HG02642 (cell line): ENCODE results near the gene HSP90AB1.

Source experiments
- ATAC-seq: cut with Tn5 transposase; IDR thresholded peaks from one replicate; pipeline ENCODE4 v1.9.1; 2021; ENCODE audit warnings: mild to moderate bottlenecking; ENCODE audit not compliant: unreplicated experiment, poor library complexity

Gene HSP90AB1

DNA sequence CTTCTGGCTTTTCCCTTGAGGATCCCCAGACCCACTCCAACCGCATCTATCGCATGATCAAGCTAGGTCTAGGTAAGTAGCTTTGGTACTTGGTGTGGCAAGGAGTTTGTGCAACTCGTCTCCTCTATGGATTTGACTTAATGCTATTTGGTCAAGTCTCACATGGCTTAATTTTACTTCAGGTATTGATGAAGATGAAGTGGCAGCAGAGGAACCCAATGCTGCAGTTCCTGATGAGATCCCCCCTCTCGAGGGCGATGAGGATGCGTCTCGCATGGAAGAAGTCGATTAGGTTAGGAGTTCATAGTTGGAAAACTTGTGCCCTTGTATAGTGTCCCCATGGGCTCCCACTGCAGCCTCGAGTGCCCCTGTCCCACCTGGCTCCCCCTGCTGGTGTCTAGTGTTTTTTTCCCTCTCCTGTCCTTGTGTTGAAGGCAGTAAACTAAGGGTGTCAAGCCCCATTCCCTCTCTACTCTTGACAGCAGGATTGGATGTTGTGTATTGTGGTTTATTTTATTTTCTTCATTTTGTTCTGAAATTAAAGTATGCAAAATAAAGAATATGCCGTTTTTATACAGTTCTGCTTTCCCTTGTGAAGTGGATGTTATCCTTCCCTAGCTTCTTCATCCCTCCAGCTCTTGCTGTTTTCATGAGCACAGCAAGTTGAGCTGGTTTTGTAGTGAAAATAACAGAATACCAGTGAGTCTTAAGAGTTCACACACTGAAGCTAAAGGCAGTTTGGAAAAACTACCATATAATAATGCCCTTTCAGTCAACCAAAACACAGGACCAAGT, 6.6 kb downstream of the HSP90AB1 start:
- no peak for ATAC-seq

GRCh38 chr6:44254191-44255104, 7.5 kb downstream of the HSP90AB1 start:
- ATAC-seq: no peak

GRCh38 chr6:44255105-44255808, 8.4 kb downstream of the HSP90AB1 start:
- ATAC-seq: no peak

- ATAC-seq: no peak
These were observed 9.2 kb downstream of the HSP90AB1 start for GRCh38 chr6:44255871-44256774.

DNA sequence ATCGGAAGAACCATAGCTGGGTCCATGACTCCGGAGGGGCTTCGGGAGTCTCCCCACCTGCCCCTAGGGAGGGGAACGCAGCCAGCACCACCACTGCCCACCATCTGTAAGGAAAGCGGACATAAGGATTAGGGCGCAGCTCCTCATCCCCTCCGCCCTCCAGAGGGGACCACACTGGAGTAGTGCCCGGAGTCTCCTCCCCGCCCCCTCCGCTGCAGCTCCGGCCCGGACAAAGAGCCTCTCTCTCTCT, 9.8 kb downstream of the HSP90AB1 start:
- ATAC-seq: no peak

GRCh38 chr6:44257025-44257752, 10.3 kb downstream of the HSP90AB1 start, which contains the start of gene SLC35B2:
Gene SLC35B2, minus strand, starts transcription at chr6:44257528. Its CDS starts 118 bp downstream, at chr6:44257410.
- peak; percentile 56 for ATAC-seq

GRCh38 chr6:44257753-44258324, 10.9 kb downstream of the HSP90AB1 start:
- peak; percentile 11 for ATAC-seq

GRCh38 chr6:44258325-44258863, 11.5 kb downstream of the HSP90AB1 start:
- ATAC-seq: no peak

DNA sequence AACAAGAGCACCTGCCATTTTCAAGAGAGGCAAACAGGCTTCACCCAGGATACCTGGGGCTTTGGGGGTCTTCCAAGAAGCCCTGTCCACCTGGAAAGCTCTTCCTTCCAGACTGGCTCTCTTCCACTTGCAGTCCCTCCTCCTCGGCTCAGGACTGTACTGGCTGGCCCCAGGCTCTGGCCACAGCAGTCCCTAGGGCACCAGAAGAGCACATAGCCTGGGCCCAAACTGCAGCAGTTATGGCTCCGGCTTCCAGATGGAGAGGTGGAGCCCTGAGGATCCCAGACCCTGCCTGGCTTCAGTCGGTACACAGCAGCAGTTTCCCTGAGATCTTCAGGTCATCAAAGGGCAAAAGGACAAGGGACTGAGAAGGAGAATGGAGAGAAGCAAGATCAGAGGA, 12.0 kb downstream of the HSP90AB1 start:
- no peak for ATAC-seq

DNA sequence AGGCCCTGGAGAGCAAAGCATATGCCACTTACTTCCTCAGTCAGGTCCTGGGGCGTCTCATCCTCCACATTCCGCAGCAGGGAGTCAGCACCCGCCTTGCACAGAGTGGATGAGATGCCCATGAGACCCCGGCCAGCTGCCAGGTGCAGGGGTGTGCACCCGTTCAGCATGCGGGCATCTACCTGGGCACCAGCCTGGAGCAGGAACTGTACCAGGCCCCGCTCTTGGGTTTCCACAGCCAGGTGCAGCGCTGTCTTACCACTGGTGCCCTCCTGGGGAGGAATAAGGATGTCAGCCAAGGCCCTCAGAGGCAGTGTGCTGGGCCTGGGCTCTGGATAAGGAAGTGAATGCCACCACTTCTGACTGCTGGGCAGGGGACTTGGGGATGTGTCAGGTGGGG, 13.1 kb downstream of the HSP90AB1 start:
- ATAC-seq: no peak

DNA sequence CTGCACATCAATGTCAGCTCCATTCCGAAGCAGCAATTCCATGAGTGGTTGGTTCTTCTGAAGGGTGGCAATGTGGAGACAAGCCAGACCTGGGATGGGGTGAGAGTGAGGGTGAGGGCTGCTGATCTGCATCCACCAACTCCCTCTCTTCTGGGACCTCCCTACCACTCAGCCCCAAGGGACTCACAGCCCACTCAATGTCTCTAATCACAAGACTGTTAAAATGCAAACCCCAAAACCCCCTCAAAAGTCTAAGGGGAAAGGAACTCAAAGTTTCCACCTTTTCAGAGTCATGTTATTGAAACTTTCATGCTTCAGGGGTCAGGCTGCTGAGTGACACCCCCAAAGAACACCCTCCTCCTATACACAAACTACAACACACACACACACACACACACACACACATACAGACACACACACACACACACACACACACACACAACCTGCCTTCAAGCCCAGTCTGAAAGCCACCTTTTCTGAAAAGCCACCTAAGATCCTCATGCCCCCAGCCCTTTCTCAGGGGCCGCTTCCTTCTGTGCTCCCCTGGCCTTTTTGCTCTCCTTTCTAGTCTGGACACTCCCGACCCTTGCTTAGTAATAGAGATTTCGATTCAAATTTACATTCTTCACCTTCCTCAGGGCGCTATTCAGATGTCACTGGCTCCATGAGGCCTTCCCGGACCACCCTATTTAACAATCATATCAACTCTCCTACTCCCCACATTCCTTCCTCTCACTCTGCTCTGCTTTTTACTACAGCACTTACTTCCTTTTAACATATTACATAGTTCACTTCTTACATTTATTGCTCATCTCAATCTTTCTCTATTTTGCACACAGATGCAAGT, 13.8 kb downstream of the HSP90AB1 start:
- no peak for ATAC-seq

- no peak for ATAC-seq
These were observed 14.7 kb downstream of the HSP90AB1 start for GRCh38 chr6:44261581-44261980.

- no peak for ATAC-seq
These were observed 15.8 kb downstream of the HSP90AB1 start for GRCh38 chr6:44262467-44263353.

DNA sequence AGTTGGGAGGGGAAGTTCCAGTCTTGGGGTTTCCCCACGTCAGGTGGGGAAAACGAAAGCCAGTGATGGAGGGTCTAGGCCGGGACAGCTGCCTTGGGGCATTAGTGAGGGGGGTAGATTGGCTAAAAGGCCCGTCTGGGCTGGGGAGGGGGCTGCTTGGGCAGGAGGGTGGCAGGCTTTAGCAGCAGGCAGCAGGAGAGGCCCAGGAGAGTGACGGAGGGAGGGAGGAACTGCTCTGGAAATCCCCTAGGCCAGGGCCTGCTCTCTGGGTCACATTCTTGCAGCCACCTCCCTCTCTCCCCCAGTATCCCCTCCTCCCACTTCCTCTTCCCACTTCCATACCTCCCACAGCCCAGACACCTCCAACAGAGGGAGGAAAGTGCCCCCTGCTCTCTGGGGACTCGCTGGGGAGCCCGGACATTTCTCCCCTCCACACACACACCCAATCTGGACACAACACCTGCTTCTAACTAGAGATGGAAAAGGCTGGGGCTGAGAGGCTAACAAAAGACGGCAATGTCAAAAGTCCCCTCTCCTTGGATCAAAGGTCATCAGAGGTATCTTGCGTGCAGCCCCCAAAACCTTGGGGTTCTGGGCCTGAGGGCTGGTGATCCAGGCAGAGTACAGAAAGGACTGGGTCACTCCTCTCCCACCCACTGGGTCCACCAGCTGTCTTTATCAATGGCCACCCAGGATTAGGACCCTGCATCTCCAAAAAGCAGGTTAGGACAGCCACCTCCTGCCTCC, 16.6 kb downstream of the HSP90AB1 start:
- no peak for ATAC-seq

- ATAC-seq: peak; percentile 28
These were observed 17.5 kb downstream of the HSP90AB1 start for GRCh38 chr6:44264154-44265006.
